GM18867 (cell line): ENCODE results near the gene PSME2.
A peak's percentile ranks its signal among the peaks of the same experiment; 100 is the strongest.

ENCODE experiments used
- ATAC-seq: cut with Tn5 transposase; IDR thresholded peaks from one replicate; pipeline ENCODE4 v1.9.1; 2021; ENCODE audit warnings: mild to moderate bottlenecking, moderate library complexity; ENCODE audit not compliant: unreplicated experiment

Gene PSME2

DNA sequence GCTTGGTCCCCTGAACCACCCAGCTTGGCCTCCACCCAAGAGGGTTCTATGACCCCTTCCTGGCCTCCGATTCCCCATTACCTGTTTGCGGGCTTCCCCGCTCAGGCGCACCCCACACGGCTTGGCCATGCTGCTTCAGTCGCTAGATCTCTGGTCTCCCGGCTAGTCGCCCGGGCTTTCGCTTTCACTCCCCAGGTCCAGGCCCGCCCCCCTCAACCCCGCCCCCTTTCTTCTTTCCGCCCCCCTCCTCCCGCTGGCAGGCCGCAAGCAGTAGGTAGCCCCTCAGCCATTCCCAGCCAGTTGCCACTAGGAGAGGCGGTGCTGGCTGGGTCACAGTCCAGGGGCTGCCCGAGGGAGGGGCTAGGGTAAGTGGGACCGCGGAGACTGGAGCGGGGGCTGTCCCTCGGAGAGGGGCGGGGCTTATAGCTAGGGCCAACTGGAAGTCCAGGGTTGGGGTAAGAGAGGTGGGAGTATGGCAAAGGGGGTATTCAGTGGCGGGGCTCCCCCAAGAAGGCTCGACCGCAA is at the start of gene PSME2:
PSME2 (minus strand) TSS at position 158 of the 525 bp plus-strand sequence; CDS start at position 129, 29 bp downstream.
- ATAC-seq, result peak; percentile 56

- ATAC-seq, result peak; percentile 81
Measured at GRCh38 chr14:24195186-24196070, 49.0 kb upstream of the PSME2 start, which contains the start of gene TM9SF1. TSS of gene TM9SF1 (minus strand) at chr14:24195441. CDS start at chr14:24195019, 422 bp downstream.

GRCh38 chr14:24194873-24195185 is 48.4 kb upstream of the PSME2 start:
- ATAC-seq, result no peak

- no peak for ATAC-seq
Measured at GRCh38 chr14:24194186-24194872, 47.9 kb upstream of the PSME2 start.

DNA sequence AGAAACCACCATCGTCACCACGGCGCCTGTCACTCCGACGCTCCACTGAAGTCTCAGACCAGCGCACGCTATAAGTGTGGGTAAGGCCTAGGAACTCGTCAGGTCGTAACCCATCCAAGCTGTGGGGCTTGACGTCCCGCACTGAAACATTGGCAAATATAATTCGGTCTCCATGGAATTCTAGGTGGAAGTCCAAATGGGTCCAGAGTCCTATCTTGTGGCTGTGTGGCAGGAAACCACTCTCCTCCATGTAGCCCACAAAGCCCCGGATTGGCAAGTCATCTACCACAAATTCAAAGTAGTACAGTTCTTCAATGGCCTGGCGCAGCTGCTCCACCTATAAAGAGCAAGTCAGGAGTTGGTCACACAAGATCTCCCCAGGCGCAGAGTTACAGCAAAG is 46.5 kb upstream of the PSME2 start:
- ATAC-seq, result no peak

- ATAC-seq, result no peak
Measured at GRCh38 chr14:24190416-24190815, 44.0 kb upstream of the PSME2 start.

GRCh38 chr14:24189460-24189859 is 43.0 kb upstream of the PSME2 start:
- no peak for ATAC-seq

DNA sequence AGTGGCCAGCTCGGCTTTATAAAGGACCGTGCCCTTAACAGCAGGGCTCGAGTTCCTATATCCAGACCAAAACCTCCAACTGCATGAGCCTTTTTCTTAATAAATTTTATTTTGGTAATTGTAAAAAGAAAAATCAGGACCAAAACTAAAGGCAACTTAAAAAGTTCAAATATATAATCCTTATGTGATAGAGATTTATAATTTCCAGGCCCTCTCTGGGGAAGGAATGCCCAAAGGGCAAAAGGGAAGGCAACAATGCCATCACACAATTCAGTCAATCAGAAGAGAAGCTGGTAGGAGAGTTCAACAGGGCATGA is 42.6 kb upstream of the PSME2 start:
- no peak for ATAC-seq

DNA sequence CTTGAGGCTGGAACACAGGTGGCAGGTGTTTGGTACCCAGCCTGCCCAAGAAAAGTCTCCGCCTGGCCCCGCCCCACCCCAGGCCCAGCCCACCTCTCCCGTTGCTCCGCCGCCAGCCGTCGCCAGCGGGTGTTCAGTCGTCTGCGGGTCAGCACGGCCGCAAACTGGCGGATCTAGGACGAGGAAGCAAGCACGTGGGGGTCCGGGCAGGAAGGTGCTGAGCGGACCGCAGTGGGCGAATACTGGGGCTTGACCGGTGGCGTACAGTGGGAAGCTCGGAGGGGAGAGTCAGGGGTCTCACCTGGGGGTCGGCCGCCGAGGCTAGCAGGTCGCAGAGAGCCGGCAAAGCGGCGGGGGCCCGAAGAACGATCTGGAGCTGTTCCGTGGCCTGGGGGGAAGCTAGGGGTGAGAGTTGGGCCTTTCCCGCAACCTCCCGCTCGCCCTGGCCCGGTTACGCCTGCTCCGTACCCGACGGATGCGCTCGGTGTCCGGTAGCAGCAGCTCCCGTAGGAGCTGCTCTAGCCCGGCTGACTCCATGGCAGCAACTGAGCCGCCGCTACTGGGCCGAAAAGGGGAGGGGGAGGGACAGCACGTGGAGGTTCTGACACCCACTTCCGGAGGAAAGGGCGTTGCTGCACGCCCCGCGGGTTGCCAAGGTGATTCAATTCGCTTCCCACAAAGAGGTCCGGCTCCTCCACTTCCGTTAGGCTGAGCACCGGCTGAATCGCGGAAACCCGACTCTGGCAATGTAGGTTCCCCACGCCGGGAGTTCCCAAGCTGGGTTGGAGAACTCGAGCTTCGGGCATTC is 42.0 kb upstream of the PSME2 start, which contains the start of gene IPO4:
IPO4 (minus strand) TSS at position 566 of the 808 bp plus-strand sequence; CDS start at position 537, 29 bp downstream.
- peak; percentile 89 for ATAC-seq

DNA sequence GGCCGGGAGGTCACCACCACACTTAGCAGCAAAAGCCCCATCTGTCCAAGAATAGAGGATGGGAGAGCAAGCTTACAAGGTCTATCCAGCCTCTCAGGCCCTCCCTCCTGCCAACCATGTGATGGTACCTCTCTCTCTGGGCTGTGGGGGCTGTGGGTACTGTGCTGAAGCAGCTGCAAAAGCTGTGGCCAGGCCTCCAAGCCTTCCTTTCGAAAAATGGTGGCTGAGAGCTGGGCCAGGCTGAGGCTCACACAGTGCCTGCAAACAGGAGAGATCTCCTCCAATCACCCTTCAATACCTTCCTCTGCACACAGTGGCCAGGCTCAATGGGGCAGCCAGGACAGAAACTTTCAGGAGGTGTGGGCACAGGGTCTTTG is 41.1 kb upstream of the PSME2 start:
- no peak for ATAC-seq

- ATAC-seq, result no peak
Measured at GRCh38 chr14:24186831-24187538, 40.6 kb upstream of the PSME2 start.

DNA sequence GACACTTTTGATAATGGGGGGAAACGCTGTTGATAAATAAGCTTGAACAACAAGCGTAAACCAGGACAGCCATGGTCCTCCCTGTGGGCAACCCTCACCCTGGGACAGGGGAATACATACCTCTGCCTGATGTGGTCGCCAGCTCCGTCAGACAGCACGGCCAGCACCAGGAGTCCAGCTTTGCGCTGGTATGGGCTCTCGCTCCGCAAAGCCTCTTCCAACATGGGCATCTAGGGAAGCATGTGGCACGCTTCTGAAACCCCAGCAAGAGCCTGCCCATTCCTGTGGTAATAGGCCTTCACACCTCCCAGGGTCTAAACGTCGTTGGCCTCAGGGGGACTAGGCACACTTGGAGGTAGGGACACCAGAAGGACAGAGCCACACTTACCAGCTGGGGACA is 39.3 kb upstream of the PSME2 start:
- ATAC-seq, result no peak

DNA sequence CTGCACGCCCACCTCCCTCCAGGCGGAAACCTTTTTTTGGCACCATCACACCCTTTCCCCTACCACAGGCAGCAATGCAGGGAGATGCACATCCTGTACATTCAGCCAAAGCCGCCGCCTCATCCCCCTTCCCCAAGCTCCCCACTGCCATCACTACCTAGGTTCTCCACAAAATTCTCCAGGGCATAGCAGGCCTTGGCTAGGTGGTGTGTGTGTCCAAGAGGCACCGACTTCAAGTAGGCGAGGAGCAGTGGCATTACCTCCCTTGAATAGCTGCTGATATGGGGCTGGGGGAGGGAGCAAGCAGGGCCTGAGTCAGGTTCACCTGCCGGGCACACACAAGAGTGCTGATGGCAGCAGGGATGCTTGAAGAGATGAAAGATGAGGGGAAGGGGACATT is 38.6 kb upstream of the PSME2 start:
- no peak for ATAC-seq

- ATAC-seq, result no peak
Measured at GRCh38 chr14:24184104-24184970, 37.9 kb upstream of the PSME2 start.

DNA sequence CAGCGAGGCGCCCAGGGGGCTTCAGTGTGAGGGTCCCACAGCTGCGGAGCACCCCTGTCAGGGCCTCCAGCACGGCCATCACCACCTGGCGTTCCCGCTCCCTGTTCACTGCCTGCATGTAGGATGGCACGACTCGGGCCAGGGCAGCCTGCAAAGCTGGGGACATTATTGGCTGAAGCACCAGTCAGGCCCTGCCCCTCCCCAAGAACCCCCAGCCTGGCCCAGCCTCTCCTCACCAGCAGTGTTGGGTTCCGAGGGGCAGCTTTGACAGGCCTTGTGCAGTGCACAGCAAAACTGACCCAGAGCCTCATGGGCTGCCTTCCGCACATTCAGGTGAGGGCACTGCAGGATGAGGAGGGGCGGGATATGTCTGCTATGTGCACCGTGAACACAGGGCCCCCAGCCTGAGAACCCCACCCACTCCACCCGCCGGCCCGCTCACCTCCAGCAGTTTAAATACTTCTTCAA is 36.6 kb upstream of the PSME2 start:
- ATAC-seq, result no peak

GRCh38 chr14:24182110-24182882 is 35.9 kb upstream of the PSME2 start:
- ATAC-seq, result no peak

- ATAC-seq, result no peak
Measured at GRCh38 chr14:24181371-24182077, 35.1 kb upstream of the PSME2 start.
